Left colon (tissue), 2 donors: ENCODE measurements around the gene PLA2G4F. TPM values are rescaled to one million over a fixed set of nuclear protein-coding genes. Genes with fewer than 3 reads are reported as not detected.
A peak's percentile ranks its signal among the peaks of the same experiment; 100 is the strongest.

Source experiments
- ATAC-seq: fragments of 200-7000 bp; cut with Tn5 transposase; one replicate; pipeline ENCODE4 v1.9.1; 2020; ENCODE audit warnings: mild to moderate bottlenecking, moderate library complexity
- DNase-seq, 2 donors: peaks; one replicate each; pipeline ENCODE4 v3.0.0-alpha.2; 2020
- intact Hi-C, 2 donors: fragments of 100-400 bp; cut with DNase I in 1 of 2; cut with micrococcal nuclease in 1 of 2; formaldehyde crosslinking; loops; one replicate each; pipeline versions ENCODE4 v1.11.2 to v1.14.0; 2022; cut with DNase I, micrococcal nuclease
- total RNA-seq, 2 donors: library from RNA; stranded (reverse); fragmentation: NEBNext Ultra II Directional; extraction: Animal tissue kit (Norgen Biotek cat#: 25700); gene quantifications; one replicate each; pipeline ENCODE4 v1.2.1, GENCODE V29; 2021
- donor health status: DM: no; HTN: no; CAD: no.
- donor health status: DM: yes; HTN: yes; CAD: no.

PLA2G4F gene
- total RNA-seq, 2 donors from 2014 or later, result 44.1 to 73.5 TPM

- intact Hi-C loops, result no loop called here
- no peak for DNase-seq
- ATAC-seq, result no peak
These were observed 6.0 kb downstream of the PLA2G4F start for GRCh38 chr15:42150219-42150970.

GRCh38 chr15:42149493-42150218 is 6.8 kb downstream of the PLA2G4F start:
- no peak for DNase-seq
- intact Hi-C loops, result no loop called here

GRCh38 chr15:42148808-42149492 is 7.5 kb downstream of the PLA2G4F start:
- DNase-seq (no peak), ATAC-seq (no peak)
- intact Hi-C loops, result no loop called here

More at GRCh38 chr15:42149493-42150218, 6.8 kb downstream of the PLA2G4F start:
- no peak for ATAC-seq

- no peak for DNase-seq
- no peak for ATAC-seq
- intact Hi-C loops, result no loop called here
These were observed 9.1 kb downstream of the PLA2G4F start for GRCh38 chr15:42147431-42147735.

- DNase-seq (no peak), ATAC-seq (peak; percentile 14)
- intact Hi-C loops, result no loop called here
These were observed 9.6 kb downstream of the PLA2G4F start for GRCh38 chr15:42146551-42147430.

GRCh38 chr15:42145546-42146455 is 10.6 kb downstream of the PLA2G4F start:
- no peak for ATAC-seq
- DNase-seq, result no peak
- intact Hi-C loops, result no loop called here

- ATAC-seq (no peak), DNase-seq (peak in 1 of 2 donors; percentile 9)
- intact Hi-C loops, result no loop called here
These were observed 11.5 kb downstream of the PLA2G4F start for GRCh38 chr15:42144841-42145375.

- intact Hi-C loops, result no loop called here
- ATAC-seq, result no peak
- peak in 1 of 2 donors; percentile 21 for DNase-seq
These were observed 12.4 kb downstream of the PLA2G4F start for GRCh38 chr15:42143866-42144625.

- no peak for ATAC-seq
- peak in 1 of 2 donors; percentile 18 for DNase-seq
- intact Hi-C loops, result no loop called here
These were observed 13.1 kb downstream of the PLA2G4F start for GRCh38 chr15:42143356-42143755.

GRCh38 chr15:42141795-42142667 is 14.4 kb downstream of the PLA2G4F start:
- DNase-seq, result no peak
- intact Hi-C loops, result no loop called here

GRCh38 chr15:42141246-42141645 is 15.2 kb downstream of the PLA2G4F start:
- no peak for ATAC-seq
- peak in 1 of 2 donors; percentile 10 for DNase-seq
- intact Hi-C loops, result no loop called here

More at GRCh38 chr15:42141795-42142667, 14.4 kb downstream of the PLA2G4F start:
- ATAC-seq, result no peak

GRCh38 chr15:42140383-42141070 is 15.9 kb downstream of the PLA2G4F start:
- ATAC-seq (no peak), DNase-seq (no peak)

GRCh38 chr15:42139596-42139995 is 16.8 kb downstream of the PLA2G4F start:
- ATAC-seq (peak; percentile 64), DNase-seq (no peak)
- intact Hi-C loops, result loop anchor here in 1 of 2 donors (10.0 kb wide), 1 partner anchor 155 kb away; no protein-coding TSS in a partner anchor

More at GRCh38 chr15:42140383-42141070, 15.9 kb downstream of the PLA2G4F start:
- intact Hi-C loops, result no loop called here

GRCh38 chr15:42138968-42139386 is 17.5 kb downstream of the PLA2G4F start:
- ATAC-seq (peak; percentile 59), DNase-seq (peak; percentile 80 to 91)
- intact Hi-C loops, result loop anchor here in 1 of 2 donors (10.0 kb wide), 1 partner anchor 154 kb away; no protein-coding TSS in a partner anchor

GRCh38 chr15:42138411-42138810 is 18.0 kb downstream of the PLA2G4F start:
- DNase-seq (peak in 1 of 2 donors; percentile 18), ATAC-seq (no peak)
- intact Hi-C loops, result loop anchor here in 1 of 2 donors (10.0 kb wide), 1 partner anchor 154 kb away; no protein-coding TSS in a partner anchor
